HG03378 (cell line): ENCODE data around the gene EIF4A3.

ENCODE experiments used
- ATAC-seq: cut with Tn5 transposase; IDR thresholded peaks from one replicate; pipeline ENCODE4 v1.9.1; 2021; ENCODE audit warnings: mild to moderate bottlenecking, moderate library complexity; ENCODE audit not compliant: unreplicated experiment

Gene EIF4A3

GRCh38 chr17:80114758-80115157 lies 32.2 kb downstream of the EIF4A3 start:
- no peak for ATAC-seq

- ATAC-seq = no peak
Measured at GRCh38 chr17:80113033-80113484, 33.9 kb downstream of the EIF4A3 start.

GRCh38 chr17:80112471-80113032 lies 34.4 kb downstream of the EIF4A3 start:
- ATAC-seq = no peak

GRCh38 chr17:80111702-80112470 lies 35.0 kb downstream of the EIF4A3 start:
- no peak for ATAC-seq

- ATAC-seq = no peak
Measured at GRCh38 chr17:80110927-80111701, 35.8 kb downstream of the EIF4A3 start.

GRCh38 chr17:80110447-80110812 lies 36.5 kb downstream of the EIF4A3 start:
- no peak for ATAC-seq

- no peak for ATAC-seq
Measured at GRCh38 chr17:80109713-80110446, 37.0 kb downstream of the EIF4A3 start.

- ATAC-seq = no peak
Measured at GRCh38 chr17:80109066-80109660, 37.8 kb downstream of the EIF4A3 start.

GRCh38 chr17:80108036-80108971 lies 38.6 kb downstream of the EIF4A3 start:
- no peak for ATAC-seq

- ATAC-seq = no peak
Measured at GRCh38 chr17:80107231-80108021, 39.5 kb downstream of the EIF4A3 start.

- ATAC-seq = no peak
Measured at GRCh38 chr17:80106751-80107150, 40.2 kb downstream of the EIF4A3 start.

GRCh38 chr17:80106176-80106575 lies 40.8 kb downstream of the EIF4A3 start:
- no peak for ATAC-seq

- no peak for ATAC-seq
Measured at GRCh38 chr17:80105762-80106161, 41.2 kb downstream of the EIF4A3 start.

- ATAC-seq = no peak
Measured at GRCh38 chr17:80104956-80105375, 42.0 kb downstream of the EIF4A3 start.

GRCh38 chr17:80104321-80104955 lies 42.5 kb downstream of the EIF4A3 start:
- ATAC-seq = no peak

- no peak for ATAC-seq
Measured at GRCh38 chr17:80103449-80104085, 43.4 kb downstream of the EIF4A3 start.

GRCh38 chr17:80102664-80103448 lies 44.1 kb downstream of the EIF4A3 start:
- ATAC-seq = no peak
